Measurements from ENCODE around the gene KAT5. TPM values are rescaled to one million over a fixed set of nuclear protein-coding genes. Genes with fewer than 3 reads are reported as not detected.

The KAT5 gene
- polyA plus RNA-seq (2013, experiment 1 of 2), result 24.4 TPM
- 25.0 TPM for polyA plus RNA-seq (2013, experiment 2 of 2)

DNA sequence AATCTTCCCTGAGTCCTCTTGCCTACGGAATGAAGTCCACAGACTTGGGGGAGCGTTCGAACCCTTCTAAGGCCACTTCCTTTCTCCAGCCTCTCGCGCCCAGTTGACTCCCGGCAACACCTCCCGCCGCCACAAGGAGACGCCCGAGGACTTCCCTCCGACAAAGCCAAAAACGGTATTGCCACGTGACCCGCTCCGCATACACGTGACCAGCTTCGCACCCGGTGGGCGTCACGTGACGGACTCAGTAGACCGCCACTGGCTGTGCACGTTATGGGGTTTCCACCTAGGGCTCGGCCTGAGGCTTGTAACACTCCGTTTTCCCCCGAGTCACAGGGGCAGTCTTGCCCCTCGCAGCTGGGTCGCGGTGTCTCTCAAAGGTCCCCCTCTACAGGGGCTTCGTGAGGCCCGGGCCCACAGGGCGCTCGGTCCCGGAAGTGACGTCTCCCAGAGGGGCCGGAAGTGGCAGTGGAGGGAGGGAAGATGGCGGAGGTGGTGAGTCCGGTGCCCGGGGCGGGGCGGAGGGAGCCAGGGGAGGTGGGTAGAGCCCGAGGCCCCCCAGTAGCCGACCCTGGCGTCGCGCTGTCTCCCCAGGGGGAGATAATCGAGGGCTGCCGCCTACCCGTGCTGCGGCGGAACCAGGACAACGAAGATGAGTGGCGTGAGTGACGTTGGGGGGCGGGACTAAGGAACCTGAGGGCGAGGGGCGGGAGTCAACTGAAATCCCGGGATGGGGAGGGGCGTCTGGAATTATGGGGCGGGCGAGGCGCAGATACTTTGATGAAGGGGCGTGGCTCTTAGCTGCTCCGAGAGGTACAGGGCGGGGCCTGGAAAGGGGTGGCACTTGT lies at the start of gene KAT5:
Gene KAT5 (plus strand): TSS at position 468 of the 848 bp plus-strand sequence. CDS start 16 bp downstream, at position 484.
- Histone ChIP-seq H2AK5ac (ENCODE audit: low read length) (no peak within 1 kb of the TSS), H3K56ac (ENCODE audit: low read length) (peak within 1 kb of the TSS; percentile 100), H3K18ac (ENCODE audit: low read length) (peak within 1 kb of the TSS; percentile 78), H3K79me2 (ENCODE audit: control insufficient read depth, insufficient read depth, low read length) (no peaks in the 10 kb centered on the region), H3K4me2 (ENCODE audit: low read length) (peak within 1 kb of the TSS; percentile 93), H3K27ac (ENCODE audit: low read depth, low read length) (peak within 1 kb of the TSS; percentile 88), H4K5ac (ENCODE audit: low read length) (peak within 1 kb of the TSS; percentile 95), H4K8ac (ENCODE audit: low read depth, low read length) (no peak within 1 kb of the TSS), H2BK5ac (ENCODE audit: low read length) (peak within 1 kb of the TSS; percentile 93), H2BK15ac (replicated peaks; ENCODE audit: low read depth) (no peak within 1 kb of the TSS), H3K79me1 (ENCODE audit: low read length) (peaks cover 6% of the 10 kb centered on the region), H3K4me3 (ENCODE audit: low read length) (peak within 1 kb of the TSS; percentile 85), H3K4me1 (ENCODE audit: control insufficient read depth, low read depth, low read length) (no peaks in the 10 kb centered on the region), H3K4ac (ENCODE audit: low read depth, low read length) (peak within 1 kb of the TSS; percentile 79), H3K27me3 (ENCODE audit: insufficient read depth, low read length, poor library complexity) (no peaks in the 10 kb centered on the region), H3K36me3 (ENCODE audit: control insufficient read depth, insufficient read depth, low read length) (peaks cover 9% of the 10 kb centered on the region), H3K23ac (ENCODE audit: low read length) (peak within 1 kb of the TSS; percentile 97), H2BK120ac (ENCODE audit: low read depth, low read length) (no peak within 1 kb of the TSS), H3K9ac (ENCODE audit: low read length) (peak within 1 kb of the TSS; percentile 94)
- no CpG with 5 or more reads among the region's 65 CpGs for WGBS (ENCODE audit: extremely low coverage, insufficient coverage, low lambda C conversion rate)
- peak; percentile 99 for DNase-seq

DNA sequence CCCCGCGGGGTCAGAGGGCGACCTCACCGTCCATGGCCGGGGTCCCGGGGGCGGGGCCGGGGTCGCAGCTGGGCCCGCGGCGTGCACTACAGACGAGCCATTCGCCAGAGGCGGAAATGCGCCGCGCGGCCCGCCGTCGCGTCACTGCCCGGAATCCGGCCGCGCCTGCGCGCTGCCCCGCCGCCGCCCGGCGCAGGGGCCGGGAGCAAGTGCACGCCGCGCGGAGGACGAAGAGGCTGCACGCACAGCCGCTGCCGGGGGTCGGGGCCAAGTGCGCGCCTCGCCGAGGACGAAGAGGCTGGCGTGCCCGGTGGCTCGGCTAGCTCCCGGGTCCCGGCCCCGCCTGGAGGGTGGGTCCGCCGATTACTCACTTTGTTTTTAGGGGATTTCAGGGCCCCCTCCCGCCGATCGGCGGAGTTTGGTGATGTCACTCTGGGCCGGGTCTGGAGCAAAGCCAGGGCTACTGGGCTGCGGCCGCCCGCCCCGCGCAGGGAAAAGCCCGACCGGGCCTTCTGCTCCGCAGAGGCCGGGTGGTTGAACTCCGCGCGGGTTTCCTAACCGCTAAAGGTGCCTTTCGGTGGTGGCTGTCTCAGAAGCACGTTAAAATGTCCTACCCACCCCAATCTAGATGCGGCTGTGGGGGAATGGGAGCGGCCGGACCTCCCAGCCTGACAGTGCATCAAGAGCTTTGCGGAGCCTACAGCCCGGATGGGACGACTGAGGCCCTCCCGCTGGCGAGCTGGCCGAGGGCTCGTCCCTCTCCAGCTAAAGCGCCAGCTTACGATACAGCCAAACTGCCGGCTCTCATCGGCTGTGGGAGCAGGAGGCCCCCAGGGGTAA lies 49.0 kb upstream of the KAT5 start, which contains the start of gene RELA:
Gene RELA (minus strand): TSS at position 118 of the 840 bp plus-strand sequence. CDS start 84 bp downstream, at position 34.
- Histone ChIP-seq H3K4me3 (ENCODE audit: low read length) (peak within 1 kb of the TSS; percentile 97), H3K4ac (ENCODE audit: low read depth, low read length) (peak within 1 kb of the TSS; percentile 75), H3K4me2 (ENCODE audit: low read length) (peak within 1 kb of the TSS; percentile 100), H3K23ac (ENCODE audit: low read length) (peak within 1 kb of the TSS; percentile 29), H3K36me3 (ENCODE audit: control insufficient read depth, insufficient read depth, low read length) (peaks cover 8% of the 10 kb centered on the region), H3K79me2 (ENCODE audit: control insufficient read depth, insufficient read depth, low read length) (peaks cover 12% of the 10 kb centered on the region), H4K8ac (ENCODE audit: low read depth, low read length) (no peak within 1 kb of the TSS), H2BK5ac (ENCODE audit: low read length) (peak within 1 kb of the TSS; percentile 55), H3K27me3 (ENCODE audit: insufficient read depth, low read length, poor library complexity) (no peaks in the 10 kb centered on the region), H2BK120ac (ENCODE audit: low read depth, low read length) (no peak within 1 kb of the TSS), H3K9ac (ENCODE audit: low read length) (peak within 1 kb of the TSS; percentile 88), H2BK15ac (replicated peaks; ENCODE audit: low read depth) (no peak within 1 kb of the TSS), H3K79me1 (ENCODE audit: low read length) (peaks cover 15% of the 10 kb centered on the region), H3K56ac (ENCODE audit: low read length) (peak within 1 kb of the TSS; percentile 96), H3K4me1 (ENCODE audit: control insufficient read depth, low read depth, low read length) (peaks cover 2% of the 10 kb centered on the region), H3K18ac (ENCODE audit: low read length) (peak within 1 kb of the TSS; percentile 70), H3K27ac (ENCODE audit: low read depth, low read length) (peak within 1 kb of the TSS; percentile 69), H4K5ac (ENCODE audit: low read length) (no peak within 1 kb of the TSS), H2AK5ac (ENCODE audit: low read length) (peak within 1 kb of the TSS; percentile 92)
- WGBS (ENCODE audit: extremely low coverage, insufficient coverage, low lambda C conversion rate), result no CpG with 5 or more reads among the region's 91 CpGs
- DNase-seq, result peak; percentile 94

DNA sequence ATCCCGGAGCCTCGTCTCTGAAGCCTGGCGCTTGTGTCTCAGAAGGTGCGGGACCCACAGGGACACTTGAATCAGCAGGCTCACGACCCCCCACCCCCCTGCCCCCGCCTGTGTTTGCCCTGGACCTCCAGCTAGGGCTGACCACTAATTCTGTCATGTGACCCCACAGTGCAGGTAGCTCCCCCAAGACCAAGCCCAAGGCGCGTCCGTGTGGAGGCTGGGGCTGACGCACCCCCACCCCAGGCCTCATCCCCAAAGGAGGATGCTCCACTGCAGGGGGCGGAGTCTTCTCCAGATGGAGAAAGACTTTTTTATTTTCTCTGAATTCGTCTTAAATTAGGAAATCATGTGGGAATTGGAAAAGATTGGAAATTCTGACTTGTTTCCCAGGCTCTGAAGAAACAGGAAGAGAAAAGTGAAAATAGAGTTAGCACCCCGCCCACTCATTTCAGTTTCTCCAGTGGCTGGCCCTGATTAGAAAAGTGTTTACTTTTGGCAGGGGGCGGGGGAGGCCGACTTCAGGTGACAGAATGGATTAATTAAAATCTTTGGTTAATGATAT lies 48.3 kb upstream of the KAT5 start:
- peak overlapping the region; percentile 29 for H3K23ac ChIP-seq (ENCODE audit: low read length)
- H3K4ac ChIP-seq (ENCODE audit: low read depth, low read length), result no peak overlapping the region
- H3K9ac ChIP-seq (ENCODE audit: low read length), result peak overlapping the region; percentile 88
- DNase-seq, result no peak
- peak overlapping the region; percentile 21 for H3K18ac ChIP-seq (ENCODE audit: low read length)
- no CpG with 5 or more reads among the region's 15 CpGs for WGBS (ENCODE audit: extremely low coverage, insufficient coverage, low lambda C conversion rate)
- peaks cover 15% of the 10 kb centered on the region for H3K79me1 ChIP-seq (ENCODE audit: low read length)
- peak overlapping the region; percentile 55 for H2BK5ac ChIP-seq (ENCODE audit: low read length)
- no peak overlapping the region for H2AK5ac ChIP-seq (ENCODE audit: low read length)
- H3K4me3 ChIP-seq (ENCODE audit: low read length), result peak overlapping the region; percentile 80
- H2BK120ac ChIP-seq (ENCODE audit: low read depth, low read length), result no peak overlapping the region
- peaks cover 2% of the 10 kb centered on the region for H3K4me1 ChIP-seq (ENCODE audit: control insufficient read depth, low read depth, low read length)
- H4K8ac ChIP-seq (ENCODE audit: low read depth, low read length), result no peak overlapping the region
- H2BK15ac ChIP-seq (replicated peaks; ENCODE audit: low read depth), result no peak overlapping the region
- no peaks in the 10 kb centered on the region for H3K27me3 ChIP-seq (ENCODE audit: insufficient read depth, low read length, poor library complexity)
- peak overlapping the region; percentile 90 for H3K4me2 ChIP-seq (ENCODE audit: low read length)
- H3K27ac ChIP-seq (ENCODE audit: low read depth, low read length), result peak overlapping the region; percentile 69
- H3K56ac ChIP-seq (ENCODE audit: low read length), result peak overlapping the region; percentile 95
- peaks cover 8% of the 10 kb centered on the region for H3K36me3 ChIP-seq (ENCODE audit: control insufficient read depth, insufficient read depth, low read length)
- peaks cover 12% of the 10 kb centered on the region for H3K79me2 ChIP-seq (ENCODE audit: control insufficient read depth, insufficient read depth, low read length)
- H4K5ac ChIP-seq (ENCODE audit: low read length), result no peak overlapping the region

DNA sequence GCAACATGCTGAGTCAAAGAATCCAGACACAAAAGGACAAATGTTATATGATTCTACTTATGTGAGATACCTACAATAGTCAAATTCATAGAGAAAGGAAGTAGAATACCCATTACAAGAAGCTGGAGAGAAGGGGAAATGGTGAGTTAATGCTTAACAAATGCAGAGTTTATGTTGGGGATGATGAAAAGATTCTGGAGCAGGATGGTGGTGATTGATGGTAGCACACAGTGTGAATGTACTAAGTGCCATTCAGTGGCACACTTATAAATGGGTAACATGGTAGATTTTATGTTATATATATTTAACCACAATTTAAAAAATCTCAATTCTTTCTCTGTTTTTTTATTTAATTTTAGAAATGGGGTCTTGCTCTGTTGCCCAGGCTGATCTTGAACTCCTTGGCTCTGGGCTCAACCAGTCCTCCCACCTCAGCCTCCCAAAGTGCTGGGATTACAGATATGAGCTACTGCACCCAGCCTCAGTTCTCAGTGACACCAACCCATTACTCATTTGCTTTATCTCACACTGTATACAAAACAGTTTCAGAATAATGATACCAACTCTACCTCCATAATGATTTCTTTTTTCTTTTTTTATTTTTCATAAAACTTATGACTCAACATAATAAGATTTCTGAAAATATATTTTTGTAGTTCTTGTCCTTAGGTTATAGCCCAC lies 39.7 kb upstream of the KAT5 start:
- H3K23ac ChIP-seq (ENCODE audit: low read length), result no peak overlapping the region
- H4K8ac ChIP-seq (ENCODE audit: low read depth, low read length), result no peak overlapping the region
- H3K79me2 ChIP-seq (ENCODE audit: control insufficient read depth, insufficient read depth, low read length), result no peaks in the 10 kb centered on the region
- H3K79me1 ChIP-seq (ENCODE audit: low read length), result no peaks in the 10 kb centered on the region
- no peak overlapping the region for H3K9ac ChIP-seq (ENCODE audit: low read length)
- H3K4me2 ChIP-seq (ENCODE audit: low read length), result no peak overlapping the region
- no peaks in the 10 kb centered on the region for H3K36me3 ChIP-seq (ENCODE audit: control insufficient read depth, insufficient read depth, low read length)
- no peaks in the 10 kb centered on the region for H3K4me1 ChIP-seq (ENCODE audit: control insufficient read depth, low read depth, low read length)
- no peak overlapping the region for H2BK5ac ChIP-seq (ENCODE audit: low read length)
- no peak overlapping the region for H2BK15ac ChIP-seq (replicated peaks; ENCODE audit: low read depth)
- no peak overlapping the region for H3K56ac ChIP-seq (ENCODE audit: low read length)
- no peaks in the 10 kb centered on the region for H3K27me3 ChIP-seq (ENCODE audit: insufficient read depth, low read length, poor library complexity)
- no peak for DNase-seq
- H3K4ac ChIP-seq (ENCODE audit: low read depth, low read length), result no peak overlapping the region
- no peak overlapping the region for H4K5ac ChIP-seq (ENCODE audit: low read length)
- no peak overlapping the region for H2BK120ac ChIP-seq (ENCODE audit: low read depth, low read length)
- no peak overlapping the region for H2AK5ac ChIP-seq (ENCODE audit: low read length)
- no peak overlapping the region for H3K27ac ChIP-seq (ENCODE audit: low read depth, low read length)
- no peak overlapping the region for H3K18ac ChIP-seq (ENCODE audit: low read length)
- H3K4me3 ChIP-seq (ENCODE audit: low read length), result no peak overlapping the region

DNA sequence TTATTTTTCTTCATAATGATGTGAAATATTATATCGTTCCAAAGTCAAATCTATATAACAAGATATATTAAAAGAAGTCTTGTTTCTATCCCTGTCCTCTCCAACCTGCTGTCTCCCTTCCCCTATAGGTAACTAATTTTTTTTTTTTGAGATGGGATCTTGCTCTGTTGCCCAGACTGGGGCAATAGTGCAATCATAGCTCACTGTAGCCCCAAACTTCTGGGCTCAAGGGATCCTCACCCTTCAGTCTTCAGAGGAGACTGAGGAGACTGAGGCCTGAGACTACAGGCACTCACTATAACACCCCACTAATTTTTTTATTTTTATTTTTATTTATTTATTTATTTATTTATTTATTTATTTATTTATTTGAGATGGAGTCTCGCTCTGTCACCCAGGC lies 39.1 kb upstream of the KAT5 start:
- H3K56ac ChIP-seq (ENCODE audit: low read length), result no peak overlapping the region
- H3K4me2 ChIP-seq (ENCODE audit: low read length), result no peak overlapping the region
- H4K5ac ChIP-seq (ENCODE audit: low read length), result no peak overlapping the region
- no peaks in the 10 kb centered on the region for H3K79me2 ChIP-seq (ENCODE audit: control insufficient read depth, insufficient read depth, low read length)
- H2BK15ac ChIP-seq (replicated peaks; ENCODE audit: low read depth), result no peak overlapping the region
- no peak overlapping the region for H3K9ac ChIP-seq (ENCODE audit: low read length)
- H3K4me1 ChIP-seq (ENCODE audit: control insufficient read depth, low read depth, low read length), result no peaks in the 10 kb centered on the region
- H3K27me3 ChIP-seq (ENCODE audit: insufficient read depth, low read length, poor library complexity), result no peaks in the 10 kb centered on the region
- H3K79me1 ChIP-seq (ENCODE audit: low read length), result no peaks in the 10 kb centered on the region
- H2BK5ac ChIP-seq (ENCODE audit: low read length), result no peak overlapping the region
- no peak overlapping the region for H3K4me3 ChIP-seq (ENCODE audit: low read length)
- H2BK120ac ChIP-seq (ENCODE audit: low read depth, low read length), result no peak overlapping the region
- no peak overlapping the region for H2AK5ac ChIP-seq (ENCODE audit: low read length)
- no peak overlapping the region for H3K4ac ChIP-seq (ENCODE audit: low read depth, low read length)
- no peak overlapping the region for H4K8ac ChIP-seq (ENCODE audit: low read depth, low read length)
- no peak overlapping the region for H3K23ac ChIP-seq (ENCODE audit: low read length)
- H3K27ac ChIP-seq (ENCODE audit: low read depth, low read length), result no peak overlapping the region
- no peak for DNase-seq
- no peaks in the 10 kb centered on the region for H3K36me3 ChIP-seq (ENCODE audit: control insufficient read depth, insufficient read depth, low read length)
- no CpG with 5 or more reads among the region's 2 CpGs for WGBS (ENCODE audit: extremely low coverage, insufficient coverage, low lambda C conversion rate)
- no peak overlapping the region for H3K18ac ChIP-seq (ENCODE audit: low read length)

All from mesendoderm (in vitro differentiated cells).